GM19372 (cell line): ENCODE results near the gene CD247.

Experiments
- ATAC-seq: cut with Tn5 transposase; IDR thresholded peaks from one replicate; pipeline ENCODE4 v1.9.1; 2021; ENCODE audit warnings: mild to moderate bottlenecking, low read depth, moderate library complexity; ENCODE audit not compliant: unreplicated experiment

Gene CD247

GRCh38 chr1:167442854-167443565 lies 75.3 kb downstream of the CD247 start:
- no peak for ATAC-seq

- ATAC-seq: peak; percentile 85
Measured at GRCh38 chr1:167442142-167442848, 76.0 kb downstream of the CD247 start.

GRCh38 chr1:167441222-167441621 lies 77.1 kb downstream of the CD247 start:
- ATAC-seq: no peak

GRCh38 chr1:167440776-167441175 lies 77.6 kb downstream of the CD247 start:
- no peak for ATAC-seq

GRCh38 chr1:167440345-167440744 lies 78.0 kb downstream of the CD247 start:
- ATAC-seq: no peak

GRCh38 chr1:167439301-167439988 lies 78.9 kb downstream of the CD247 start:
- peak; percentile 44 for ATAC-seq

GRCh38 chr1:167438171-167439138 lies 79.9 kb downstream of the CD247 start:
- ATAC-seq: no peak

- no peak for ATAC-seq
Measured at GRCh38 chr1:167435484-167435883, 82.8 kb downstream of the CD247 start.

GRCh38 chr1:167434306-167434705 lies 84.0 kb downstream of the CD247 start:
- no peak for ATAC-seq

- no peak for ATAC-seq
Measured at GRCh38 chr1:167433884-167434283, 84.4 kb downstream of the CD247 start.

- no peak for ATAC-seq
Measured at GRCh38 chr1:167432780-167433179, 85.5 kb downstream of the CD247 start.

GRCh38 chr1:167431909-167432650 lies 86.2 kb downstream of the CD247 start:
- ATAC-seq: no peak

GRCh38 chr1:167431261-167431908 lies 86.9 kb downstream of the CD247 start:
- no peak for ATAC-seq

GRCh38 chr1:167430849-167431242 lies 87.5 kb downstream of the CD247 start:
- ATAC-seq: no peak

- ATAC-seq: peak; percentile 56
Measured at GRCh38 chr1:167430134-167430848, 88.0 kb downstream of the CD247 start.

GRCh38 chr1:167429612-167430011 lies 88.7 kb downstream of the CD247 start:
- peak; percentile 52 for ATAC-seq

- no peak for ATAC-seq
Measured at GRCh38 chr1:167428395-167428794, 89.9 kb downstream of the CD247 start.

GRCh38 chr1:167427848-167428247 lies 90.5 kb downstream of the CD247 start:
- ATAC-seq: no peak

GRCh38 chr1:167426716-167427115 lies 91.6 kb downstream of the CD247 start:
- no peak for ATAC-seq
